Psoas muscle (tissue), 8 donors: ENCODE measurements around the gene IL1RAPL1. TPM values are rescaled to one million over a fixed set of nuclear protein-coding genes. Genes with fewer than 3 reads are reported as not detected.

ENCODE experiments used
- ATAC-seq, 4 donors: fragments of 200-7000 bp; cut with Tn5 transposase; one replicate each; pipeline ENCODE4 v1.9.1; 2020; ENCODE audit warnings: moderate library complexity in 3 of 4, mild to moderate bottlenecking in 2 of 4
- DNase-seq, 2 donors: peaks; one replicate each; pipeline ENCODE4 v3.0.0-alpha.2; 2020
- H3K27ac ChIP-seq: fragments of 200-600 bp; one replicate; pipeline ENCODE4 v1.8.0; 2022
- H3K27me3 ChIP-seq, 3 donors: fragments of 200-600 bp in 1 of 3; one replicate each; pipeline versions ENCODE4 v1.6.1 to v1.8.0; 2013 to 2022; ENCODE audit warnings: low read length in 2 of 3, mild to moderate bottlenecking in 2 of 3, moderate library complexity in 1 of 3; ENCODE audit not compliant: insufficient read depth in 3 of 3
- H3K36me3 ChIP-seq, 2 donors: fragments of 200-600 bp in 1 of 2; one replicate each; pipeline versions ENCODE4 v1.6.1 to v1.8.0; 2013 to 2022; ENCODE audit warnings: low read depth in 1 of 2, mild to moderate bottlenecking in 1 of 2, moderate library complexity in 1 of 2; ENCODE audit not compliant: insufficient read depth in 1 of 2
- H3K4me1 ChIP-seq: fragments of 200-600 bp; one replicate; pipeline ENCODE4 v1.8.0; 2022
- H3K4me3 ChIP-seq: fragments of 200-600 bp; one replicate; pipeline ENCODE4 v1.8.0; 2022; ENCODE audit warnings: mild to moderate bottlenecking
- H3K9me3 ChIP-seq: fragments of 200-600 bp; one replicate; pipeline ENCODE4 v1.8.0; 2022
- CTCF ChIP-seq: fragments of 200-600 bp; IDR thresholded peaks from one replicate; pipeline ENCODE4 v1.8.0; 2022; ENCODE audit warnings: antibody characterized with exemption
- WGBS, 3 donors: extraction: QIAGEN DNeasy Blood & Tissue Kit; methylation state at CpG; one replicate each; pipeline versions ENCODE4 v1.1.6 to v1.1.7; 2013; 5-methylcytosine and 5-hydroxymethylcytosine counted together
- intact Hi-C, 2 donors: fragments of 100-400 bp; cut with DNase I; formaldehyde crosslinking; loops; one replicate each; pipeline versions ENCODE4 v1.11.0 to v1.14.2; 2022
- polyA plus RNA-seq, 3 donors: library from polyadenylated mRNA; stranded (reverse); fragments of 200-250 nt; gene quantifications; one replicate each; pipeline ENCODE4 v1.2.3, GENCODE V29; 2013
- total RNA-seq, 4 donors: library from RNA; stranded (reverse); fragmentation: NEBNext Ultra II Directional in 2 of 4; extraction: Animal tissue kit (Norgen Biotek cat#: 25700) in 2 of 4; gene quantifications; one replicate each; pipeline versions ENCODE4 v1.2.1 to v1.2.4, GENCODE V29; 2021 to 2023
- donor health status: healthy with polysubstance abuse.
- donor health status: DM: no; HTN: no; CAD: no; lungs with moderate emphysema.
- donor health status: Bipolar disorder and iron deficiency.
- donor health status: healthy.
- donor health status: DM: yes; HTN: yes; CAD: no.
- donor health status: DM: no; HTN: no; CAD: no.
- donor health status: DM: no; HTN: no; CAD: no.
- donor health status: DM: yes; HTN: yes; CAD: no.

Gene IL1RAPL1
- total and polyA plus RNA-seq, 7 donors, result 0.04 to 0.50 (median 0.19) TPM; not detected in 1

- no peaks in the 10 kb centered on the region for H3K4me1 ChIP-seq
- no peak for DNase-seq
- ATAC-seq, result no peak
- no peak for TF ChIP-seq CTCF
- no peak overlapping the region for H3K27ac ChIP-seq
- H3K27me3 ChIP-seq, result no peaks in the 10 kb centered on the region
- no peaks in the 10 kb centered on the region for H3K9me3 ChIP-seq
- H3K4me3 ChIP-seq, result no peak overlapping the region
- 21 to 50% (median 27%) methylated on average over 1 of the region's 1 CpG for WGBS, 3 donors
- no peaks in the 10 kb centered on the region for H3K36me3 ChIP-seq
- intact Hi-C loops, result no loop called here
These were observed 1354.0 kb downstream of the IL1RAPL1 start for GRCh38 chrX:29941287-29941686.

- intact Hi-C loops, result no loop called here
- no peaks in the 10 kb centered on the region for H3K4me1 ChIP-seq
- no peak for ATAC-seq
- H3K9me3 ChIP-seq, result no peaks in the 10 kb centered on the region
- H3K36me3 ChIP-seq, result no peaks in the 10 kb centered on the region
- no peak for TF ChIP-seq CTCF
- H3K27me3 ChIP-seq, result no peaks in the 10 kb centered on the region
- DNase-seq, result no peak
- WGBS, 3 donors, result 33 to 69% (median 39%) methylated on average over 3 of the region's 3 CpGs
- H3K27ac ChIP-seq, result no peak overlapping the region
- H3K4me3 ChIP-seq, result no peak overlapping the region
These were observed 1360.0 kb downstream of the IL1RAPL1 start for GRCh38 chrX:29947225-29947624.

- WGBS, 3 donors, result 6 to 30% (median 17%) methylated on average over 1 of the region's 1 CpG
- no peak for ATAC-seq
- H3K27ac ChIP-seq, result no peak overlapping the region
These were observed 1361.4 kb downstream of the IL1RAPL1 start for GRCh38 chrX:29948653-29949052.

GRCh38 chrX:29952016-29952415 is 1364.8 kb downstream of the IL1RAPL1 start:
- Histone ChIP-seq H3K27ac (no peak overlapping the region), H3K27me3 (no peaks in the 10 kb centered on the region), H3K9me3 (no peaks in the 10 kb centered on the region), H3K36me3 (no peaks in the 10 kb centered on the region), H3K4me3 (no peak overlapping the region), H3K4me1 (no peaks in the 10 kb centered on the region)
- WGBS, 3 donors, result 86 to 97% (median 94%) methylated on average over 3 of the region's 3 CpGs
- intact Hi-C loops, result no loop called here
- TF ChIP-seq CTCF, result no peak
- no peak for ATAC-seq
- DNase-seq, result no peak

More at GRCh38 chrX:29948653-29949052, 1361.4 kb downstream of the IL1RAPL1 start:
- H3K4me3 ChIP-seq, result no peak overlapping the region
- no peak for TF ChIP-seq CTCF
- intact Hi-C loops, result no loop called here
- DNase-seq, result no peak
- no peaks in the 10 kb centered on the region for H3K36me3 ChIP-seq
- H3K27me3 ChIP-seq, result no peaks in the 10 kb centered on the region
- no peaks in the 10 kb centered on the region for H3K4me1 ChIP-seq
- H3K9me3 ChIP-seq, result no peaks in the 10 kb centered on the region

GRCh38 chrX:29962061-29962460 is 1374.8 kb downstream of the IL1RAPL1 start:
- TF ChIP-seq CTCF, result no peak
- no peaks in the 10 kb centered on the region for H3K27me3 ChIP-seq
- no peaks in the 10 kb centered on the region for H3K4me1 ChIP-seq
- H3K9me3 ChIP-seq, result no peaks in the 10 kb centered on the region
- no peak overlapping the region for H3K4me3 ChIP-seq
- WGBS, 3 donors, result 64 to 83% (median 82%) methylated on average over 2 of the region's 2 CpGs
- no peak for ATAC-seq
- intact Hi-C loops, result no loop called here
- no peak overlapping the region for H3K27ac ChIP-seq
- no peaks in the 10 kb centered on the region for H3K36me3 ChIP-seq
- no peak for DNase-seq
